Choroid plexus epithelial cell (primary cell): ENCODE data around the gene TCF23.

Experiments used
- DNase-seq: peaks from one replicate; pipeline ENCODE4 v3.0.0-alpha.2; 2010; ENCODE audit warnings: low read depth
- H3K4me3 ChIP-seq: 2 replicates; pipeline ENCODE4 v1.5.1; 2011; ENCODE audit warnings: low read depth, mild to moderate bottlenecking, control low read depth, low read length, moderate library complexity
- TF ChIP-seq, protein P1 (sequence below): conservative IDR thresholded peaks from 2 replicates; pipeline ENCODE4 v1.5.1; 2011; ENCODE audit warnings: low read depth, mild to moderate bottlenecking, control low read depth, inconsistent platforms, low read length, moderate library complexity

Gene TCF23

DNA sequence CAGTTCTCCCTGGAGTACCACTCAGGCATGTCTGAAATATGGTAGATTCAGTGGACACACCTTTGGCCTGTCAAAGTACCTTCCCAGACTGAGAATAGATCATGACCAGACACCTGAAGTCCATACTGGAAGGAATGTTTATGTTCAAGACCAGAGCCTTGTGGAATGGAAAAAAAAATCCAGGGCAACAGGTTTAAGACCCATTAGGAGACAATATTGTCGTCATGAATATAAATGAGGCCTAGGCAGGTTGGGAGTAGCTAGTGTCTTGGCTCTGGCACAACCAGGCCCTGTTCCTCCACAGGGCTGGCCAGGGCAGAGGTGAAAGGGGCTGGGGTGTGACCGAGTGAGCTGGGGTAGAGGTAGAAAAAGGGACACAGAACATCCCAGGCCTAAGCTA, 49.8 kb downstream of the TCF23 start:
- no peak overlapping the region for H3K4me3 ChIP-seq
- TF ChIP-seq, protein P1, sequence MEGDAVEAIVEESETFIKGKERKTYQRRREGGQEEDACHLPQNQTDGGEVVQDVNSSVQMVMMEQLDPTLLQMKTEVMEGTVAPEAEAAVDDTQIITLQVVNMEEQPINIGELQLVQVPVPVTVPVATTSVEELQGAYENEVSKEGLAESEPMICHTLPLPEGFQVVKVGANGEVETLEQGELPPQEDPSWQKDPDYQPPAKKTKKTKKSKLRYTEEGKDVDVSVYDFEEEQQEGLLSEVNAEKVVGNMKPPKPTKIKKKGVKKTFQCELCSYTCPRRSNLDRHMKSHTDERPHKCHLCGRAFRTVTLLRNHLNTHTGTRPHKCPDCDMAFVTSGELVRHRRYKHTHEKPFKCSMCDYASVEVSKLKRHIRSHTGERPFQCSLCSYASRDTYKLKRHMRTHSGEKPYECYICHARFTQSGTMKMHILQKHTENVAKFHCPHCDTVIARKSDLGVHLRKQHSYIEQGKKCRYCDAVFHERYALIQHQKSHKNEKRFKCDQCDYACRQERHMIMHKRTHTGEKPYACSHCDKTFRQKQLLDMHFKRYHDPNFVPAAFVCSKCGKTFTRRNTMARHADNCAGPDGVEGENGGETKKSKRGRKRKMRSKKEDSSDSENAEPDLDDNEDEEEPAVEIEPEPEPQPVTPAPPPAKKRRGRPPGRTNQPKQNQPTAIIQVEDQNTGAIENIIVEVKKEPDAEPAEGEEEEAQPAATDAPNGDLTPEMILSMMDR: no peak
- DNase-seq: no peak

DNA sequence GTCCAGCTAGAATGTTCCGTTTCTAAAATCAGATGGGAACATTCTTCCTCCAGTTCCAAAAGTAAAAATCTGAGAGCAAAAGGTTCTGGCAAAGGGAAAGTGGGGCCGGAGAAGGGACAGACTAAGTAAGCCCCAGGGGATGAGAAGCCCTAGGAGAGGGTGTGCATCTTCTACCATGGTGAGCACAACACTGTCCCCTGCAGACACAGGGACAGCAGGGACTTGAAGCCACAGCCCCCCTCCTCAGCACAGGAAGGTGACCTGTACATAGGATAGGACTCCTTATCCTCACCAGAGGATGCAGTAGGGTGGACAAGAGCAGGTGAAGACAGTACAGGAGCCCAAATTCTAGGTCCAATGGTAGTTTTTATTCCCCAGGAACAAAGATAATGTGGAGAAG, 50.4 kb downstream of the TCF23 start:
- no peak overlapping the region for H3K4me3 ChIP-seq
- TF ChIP-seq, protein P1: no peak
- no peak for DNase-seq

DNA sequence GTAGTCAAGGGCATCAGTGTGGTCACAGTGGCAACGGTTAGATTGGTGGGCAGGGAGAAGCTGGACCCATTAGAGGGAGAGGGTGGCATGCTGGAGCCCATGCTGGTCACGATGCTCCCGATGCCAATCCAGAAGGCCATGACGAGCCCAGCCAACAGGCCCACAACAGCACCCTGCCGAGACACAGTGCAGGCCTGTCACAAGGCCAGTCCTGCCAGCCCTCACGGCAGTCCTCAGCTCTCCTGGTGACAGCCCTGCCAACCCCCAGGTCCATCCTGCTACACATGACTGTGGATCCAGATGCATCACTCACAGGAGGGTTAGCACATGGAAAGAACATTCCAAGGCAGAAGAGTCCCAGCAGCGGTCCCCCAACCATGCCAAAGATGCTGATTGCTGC, 52.9 kb downstream of the TCF23 start:
- no peak overlapping the region for H3K4me3 ChIP-seq
- TF ChIP-seq, protein P1: no peak
- no peak for DNase-seq

DNA sequence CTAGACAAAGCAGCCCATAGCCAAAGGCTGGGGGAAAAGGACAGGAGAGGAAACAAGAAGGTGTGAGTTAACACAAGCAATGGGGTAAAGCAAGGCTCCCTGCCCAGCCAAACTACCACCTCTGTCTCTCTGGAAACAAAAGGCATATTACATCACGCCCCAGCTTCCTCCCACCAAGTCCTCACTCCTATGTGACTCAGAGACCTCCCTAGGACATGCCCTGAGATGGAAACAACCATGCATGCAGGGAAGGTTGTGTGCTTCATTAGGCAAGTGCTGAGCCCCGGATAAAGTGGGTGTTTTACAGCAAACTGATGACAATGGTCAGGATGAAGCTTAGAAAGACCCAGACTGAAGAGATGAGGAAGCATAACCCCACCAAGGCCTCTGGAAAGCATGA, 54.0 kb downstream of the TCF23 start:
- peak; percentile 43 for DNase-seq
- TF ChIP-seq, protein P1: no peak
- no peak overlapping the region for H3K4me3 ChIP-seq

DNA sequence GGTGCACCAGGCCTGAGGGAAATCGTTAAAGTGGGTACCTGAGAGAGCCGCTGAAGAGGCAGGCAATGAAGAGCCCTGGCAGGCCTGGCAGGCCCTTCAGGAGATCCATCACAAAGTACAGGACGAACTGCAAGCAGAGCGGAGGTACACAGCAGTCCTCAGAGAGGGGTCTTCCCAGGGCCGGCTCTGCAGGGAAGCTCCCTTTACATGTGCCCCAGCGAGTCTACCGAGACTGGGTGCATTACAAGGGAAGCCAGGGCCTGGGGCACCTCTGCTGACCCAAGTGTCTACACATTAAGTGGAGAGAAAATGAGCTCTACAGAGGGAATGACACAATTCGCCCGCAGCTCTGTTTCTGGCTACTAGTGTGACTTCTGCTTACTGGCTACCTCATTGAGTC, 54.9 kb downstream of the TCF23 start:
- DNase-seq: no peak
- TF ChIP-seq, protein P1: no peak
- no peak overlapping the region for H3K4me3 ChIP-seq

DNA sequence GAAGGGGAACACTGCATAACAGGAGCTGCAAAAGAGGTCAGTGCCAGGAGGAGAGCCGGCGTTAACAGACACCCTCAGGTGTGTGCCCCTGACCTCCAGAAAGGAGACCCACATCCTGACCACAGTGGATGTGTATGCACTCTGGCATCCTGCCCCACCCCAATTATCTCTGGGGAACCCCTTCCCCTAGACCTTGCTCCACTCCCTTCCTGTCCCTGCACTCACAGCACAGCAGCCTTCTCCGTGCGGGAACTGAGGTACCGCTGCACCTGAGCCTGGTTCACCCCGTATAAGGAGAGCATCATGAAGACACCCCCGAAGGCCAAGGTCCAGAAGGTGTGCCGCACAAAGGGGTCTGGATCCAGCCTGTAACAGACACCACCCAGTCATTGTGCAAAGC, 55.8 kb downstream of the TCF23 start:
- TF ChIP-seq, protein P1: no peak
- no peak for DNase-seq
- H3K4me3 ChIP-seq: no peak overlapping the region

DNA sequence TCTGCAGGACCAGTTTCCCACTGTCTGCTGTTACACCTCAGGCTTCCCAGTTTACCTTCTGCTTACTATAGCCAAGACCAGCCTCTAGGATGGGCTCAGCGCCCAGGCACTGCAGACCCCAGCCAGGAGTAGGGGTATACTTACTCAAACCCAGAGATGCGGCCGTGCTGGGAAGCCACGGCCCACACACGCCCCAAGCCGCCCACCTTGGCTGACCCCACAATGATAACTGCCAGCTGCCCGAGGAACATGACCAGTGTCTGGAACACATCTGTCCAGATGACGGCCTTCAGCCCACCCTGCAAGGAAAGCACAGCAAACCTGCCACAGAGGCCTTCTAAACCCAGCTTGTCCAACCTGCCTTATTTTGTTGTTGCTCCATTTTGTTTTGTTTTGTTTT, 56.4 kb downstream of the TCF23 start:
- no peak overlapping the region for H3K4me3 ChIP-seq
- no peak for DNase-seq
- TF ChIP-seq, protein P1: no peak
